Measurements from ENCODE around the gene FGF12. TPM values are rescaled to one million over a fixed set of nuclear protein-coding genes. Genes with fewer than 3 reads are reported as not detected.

Gene FGF12
- total RNA-seq, 1 donor, result under 0.01 TPM

DNA sequence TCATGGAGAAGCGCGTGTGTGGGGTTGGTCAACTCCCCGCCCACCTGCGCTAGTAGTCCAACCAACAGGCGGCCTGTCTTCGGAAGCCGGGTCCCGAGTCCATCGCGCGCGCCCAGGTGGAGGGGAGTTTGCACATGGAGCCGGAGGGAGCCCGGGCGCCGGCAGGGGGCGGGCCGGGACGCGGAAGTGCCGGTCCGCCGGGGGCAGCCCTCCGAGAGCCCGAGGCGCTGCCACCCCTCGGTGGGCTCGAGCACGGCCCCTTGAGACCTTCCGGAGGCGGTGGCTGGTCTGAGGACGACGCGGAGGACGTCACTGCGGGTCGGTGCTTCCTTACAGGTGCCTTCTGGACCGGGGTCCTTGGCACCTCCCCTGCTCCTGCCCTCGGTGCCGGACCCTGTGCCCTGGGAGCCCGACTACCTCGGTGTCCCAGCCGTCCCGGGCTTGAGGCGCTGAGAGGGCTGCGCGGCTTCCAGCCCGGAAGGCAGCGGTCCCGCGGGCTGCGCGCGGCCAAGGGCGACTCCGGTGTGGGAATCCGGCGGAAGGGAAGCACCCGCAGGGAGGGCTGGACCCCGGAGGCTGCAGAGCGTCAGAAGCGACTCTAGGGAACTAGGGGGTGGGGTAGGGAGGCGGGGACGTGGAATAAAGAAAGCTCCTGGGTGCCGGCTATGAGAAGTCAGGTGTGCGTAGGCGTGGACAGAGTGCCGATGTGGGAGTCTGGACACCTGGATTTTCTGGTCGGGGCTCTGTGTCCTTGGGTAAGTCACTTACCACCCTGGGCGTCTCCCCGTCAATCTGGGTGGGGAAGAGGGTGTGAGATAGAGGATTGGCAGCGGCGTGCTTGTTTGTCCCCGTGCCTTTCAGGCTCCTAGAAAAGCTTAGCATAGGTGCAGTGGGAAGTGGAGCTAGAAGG is 212.3 kb downstream of the FGF12 start:
- Histone ChIP-seq H3K9me3 (ENCODE audit: low read depth, low read length) (no peaks in the 10 kb centered on the region), H3K4me3 (ENCODE audit: low read length) (no peak overlapping the region), H3K4me1 (ENCODE audit: insufficient read depth, low read length) (no peaks in the 10 kb centered on the region), H3K27me3 (ENCODE audit: insufficient read depth, low read length) (peaks cover 50% of the 10 kb centered on the region)

GRCh38 chr3:192514081-192514753 is 213.1 kb downstream of the FGF12 start:
- Histone ChIP-seq H3K27me3 (ENCODE audit: insufficient read depth, low read length) (peaks cover 50% of the 10 kb centered on the region), H3K9me3 (ENCODE audit: low read depth, low read length) (no peaks in the 10 kb centered on the region), H3K4me1 (ENCODE audit: insufficient read depth, low read length) (no peaks in the 10 kb centered on the region), H3K4me3 (ENCODE audit: low read length) (no peak overlapping the region)

DNA sequence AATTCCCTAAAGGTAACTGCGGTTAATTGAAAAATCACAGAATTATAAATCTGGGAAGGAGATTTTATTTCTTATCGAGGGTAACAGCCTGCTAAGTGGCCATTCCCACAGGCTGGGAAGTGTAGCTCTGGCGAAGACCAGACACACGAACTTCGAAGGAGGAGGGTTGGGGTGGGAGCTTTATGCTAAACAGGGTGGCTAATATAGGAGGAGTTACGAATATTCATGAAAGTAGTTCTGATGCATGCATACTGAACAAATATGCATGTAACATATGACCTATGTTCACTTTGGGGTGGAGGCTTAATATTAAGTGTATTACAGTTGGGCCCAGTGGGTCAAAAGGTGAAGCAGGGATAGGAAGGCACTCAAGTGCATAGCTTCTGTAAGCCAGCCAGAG is 221.6 kb downstream of the FGF12 start:
- H3K4me3 ChIP-seq (ENCODE audit: low read length), result no peak overlapping the region
- H3K27me3 ChIP-seq (ENCODE audit: insufficient read depth, low read length), result no peaks in the 10 kb centered on the region
- no peaks in the 10 kb centered on the region for H3K9me3 ChIP-seq (ENCODE audit: low read depth, low read length)

DNA sequence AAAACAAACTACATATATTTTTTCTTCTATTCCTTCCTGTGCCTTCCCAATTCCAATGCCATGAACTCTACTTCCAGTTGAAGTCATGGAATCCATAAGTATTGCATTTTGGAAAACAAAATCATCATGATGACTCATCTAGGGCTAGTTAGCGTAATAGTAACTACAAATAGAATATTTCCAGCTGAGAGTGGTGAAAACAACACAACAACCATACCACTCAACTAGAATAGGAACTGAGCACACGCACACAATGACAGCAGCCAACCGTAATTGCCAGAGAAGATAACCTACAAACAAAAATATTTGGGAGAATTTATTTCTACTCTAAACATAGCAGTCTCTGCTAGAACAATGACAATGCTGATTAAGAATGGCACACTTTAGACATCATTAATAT is 225.9 kb downstream of the FGF12 start:
- H3K4me3 ChIP-seq (ENCODE audit: low read length), result no peak overlapping the region
- H3K9me3 ChIP-seq (ENCODE audit: low read depth, low read length), result no peaks in the 10 kb centered on the region
- H3K4me1 ChIP-seq (ENCODE audit: insufficient read depth, low read length), result no peaks in the 10 kb centered on the region

More for the DNA sequence above, 221.6 kb downstream of the FGF12 start:
- no peaks in the 10 kb centered on the region for H3K4me1 ChIP-seq (ENCODE audit: insufficient read depth, low read length)

GRCh38 chr3:192496905-192497587 is 230.3 kb downstream of the FGF12 start:
- H3K4me3 ChIP-seq (ENCODE audit: low read length), result no peak overlapping the region
- H3K27me3 ChIP-seq (ENCODE audit: insufficient read depth, low read length), result no peaks in the 10 kb centered on the region
- H3K4me1 ChIP-seq (ENCODE audit: insufficient read depth, low read length), result peaks cover 3% of the 10 kb centered on the region
- H3K9me3 ChIP-seq (ENCODE audit: low read depth, low read length), result no peaks in the 10 kb centered on the region

More for the DNA sequence above, 225.9 kb downstream of the FGF12 start:
- no peaks in the 10 kb centered on the region for H3K27me3 ChIP-seq (ENCODE audit: insufficient read depth, low read length)

GRCh38 chr3:192494174-192494573 is 233.2 kb downstream of the FGF12 start:
- Histone ChIP-seq H3K9me3 (ENCODE audit: low read depth, low read length) (no peaks in the 10 kb centered on the region), H3K4me1 (ENCODE audit: insufficient read depth, low read length) (peaks cover 3% of the 10 kb centered on the region), H3K27me3 (ENCODE audit: insufficient read depth, low read length) (no peaks in the 10 kb centered on the region), H3K4me3 (ENCODE audit: low read length) (no peak overlapping the region)

DNA sequence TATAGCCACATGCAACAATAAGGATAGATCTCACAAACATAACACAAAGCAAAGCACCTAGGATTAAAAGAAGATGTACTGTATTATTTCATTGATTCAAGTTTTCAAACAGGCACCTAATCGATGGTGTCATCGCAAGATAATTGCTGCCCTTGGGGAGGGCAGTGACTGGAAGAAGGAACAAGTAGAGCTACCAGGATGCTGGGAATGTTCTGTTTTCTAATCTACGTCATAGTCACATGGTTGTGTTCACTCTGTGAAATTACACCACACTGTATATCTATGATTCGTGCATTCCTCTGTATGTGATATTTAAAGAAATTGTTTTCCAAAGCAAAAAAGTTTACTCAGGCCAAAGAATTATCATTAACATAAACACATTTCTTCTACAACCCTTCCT is 236.6 kb downstream of the FGF12 start:
- Histone ChIP-seq H3K4me3 (ENCODE audit: low read length) (no peak overlapping the region), H3K4me1 (ENCODE audit: insufficient read depth, low read length) (peaks cover 3% of the 10 kb centered on the region), H3K9me3 (ENCODE audit: low read depth, low read length) (no peaks in the 10 kb centered on the region), H3K27me3 (ENCODE audit: insufficient read depth, low read length) (no peaks in the 10 kb centered on the region)

- Histone ChIP-seq H3K9me3 (ENCODE audit: low read depth, low read length) (no peaks in the 10 kb centered on the region), H3K27me3 (ENCODE audit: insufficient read depth, low read length) (no peaks in the 10 kb centered on the region), H3K4me1 (ENCODE audit: insufficient read depth, low read length) (peaks cover 3% of the 10 kb centered on the region), H3K4me3 (ENCODE audit: low read length) (no peak overlapping the region)
Measured at GRCh38 chr3:192489579-192489978, 237.8 kb downstream of the FGF12 start.

GRCh38 chr3:192487033-192487432 is 240.3 kb downstream of the FGF12 start:
- Histone ChIP-seq H3K27me3 (ENCODE audit: insufficient read depth, low read length) (no peaks in the 10 kb centered on the region), H3K4me1 (ENCODE audit: insufficient read depth, low read length) (no peaks in the 10 kb centered on the region)

DNA sequence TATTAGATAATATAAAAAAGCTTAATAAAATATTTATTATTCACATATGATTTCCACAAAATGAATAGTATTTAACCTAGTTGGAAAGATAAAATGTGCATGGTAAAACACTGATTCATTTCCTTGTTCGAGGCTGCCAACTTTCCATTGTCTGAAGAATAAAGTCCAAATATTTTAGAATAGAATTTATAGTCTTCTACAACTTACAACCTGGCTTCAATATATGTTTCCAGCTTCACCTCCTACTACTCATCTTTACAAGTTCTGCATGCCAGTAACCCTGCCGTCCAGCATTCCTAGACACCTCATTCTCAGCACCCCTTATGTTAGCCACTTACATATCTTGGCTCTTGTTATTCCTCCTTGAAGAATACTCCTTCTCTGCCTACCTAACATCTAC is 244.5 kb downstream of the FGF12 start:
- H3K27me3 ChIP-seq (ENCODE audit: insufficient read depth, low read length), result no peaks in the 10 kb centered on the region
- no peaks in the 10 kb centered on the region for H3K4me1 ChIP-seq (ENCODE audit: insufficient read depth, low read length)
- no peaks in the 10 kb centered on the region for H3K9me3 ChIP-seq (ENCODE audit: low read depth, low read length)
- H3K4me3 ChIP-seq (ENCODE audit: low read length), result no peak overlapping the region

More at GRCh38 chr3:192487033-192487432, 240.3 kb downstream of the FGF12 start:
- H3K9me3 ChIP-seq (ENCODE audit: low read depth, low read length), result no peaks in the 10 kb centered on the region
- H3K4me3 ChIP-seq (ENCODE audit: low read length), result no peak overlapping the region

GRCh38 chr3:192482391-192482790 is 244.9 kb downstream of the FGF12 start:
- no peaks in the 10 kb centered on the region for H3K9me3 ChIP-seq (ENCODE audit: low read depth, low read length)
- no peak overlapping the region for H3K4me3 ChIP-seq (ENCODE audit: low read length)
- no peaks in the 10 kb centered on the region for H3K4me1 ChIP-seq (ENCODE audit: insufficient read depth, low read length)
- H3K27me3 ChIP-seq (ENCODE audit: insufficient read depth, low read length), result no peaks in the 10 kb centered on the region

DNA sequence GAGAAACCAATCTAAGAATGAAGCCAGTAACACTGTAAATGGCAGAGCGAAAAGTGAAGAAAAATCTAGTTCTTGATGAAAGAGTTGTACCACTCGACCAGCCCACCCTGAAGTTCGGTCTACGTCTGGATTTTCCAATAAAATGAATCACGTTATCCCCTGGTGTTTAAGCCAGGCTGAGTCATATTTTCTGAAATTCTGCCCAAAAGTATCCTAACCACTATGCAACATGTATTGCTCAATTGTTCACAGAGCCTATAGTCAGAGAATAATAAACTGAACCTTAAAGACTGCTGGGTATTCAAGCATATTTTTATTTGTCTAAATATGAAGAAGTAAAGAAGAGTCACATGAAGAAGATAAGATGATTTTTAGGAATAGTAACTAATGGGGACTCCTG is 245.7 kb downstream of the FGF12 start:
- Histone ChIP-seq H3K4me3 (ENCODE audit: low read length) (no peak overlapping the region), H3K27me3 (ENCODE audit: insufficient read depth, low read length) (no peaks in the 10 kb centered on the region), H3K9me3 (ENCODE audit: low read depth, low read length) (no peaks in the 10 kb centered on the region), H3K4me1 (ENCODE audit: insufficient read depth, low read length) (no peaks in the 10 kb centered on the region)

DNA sequence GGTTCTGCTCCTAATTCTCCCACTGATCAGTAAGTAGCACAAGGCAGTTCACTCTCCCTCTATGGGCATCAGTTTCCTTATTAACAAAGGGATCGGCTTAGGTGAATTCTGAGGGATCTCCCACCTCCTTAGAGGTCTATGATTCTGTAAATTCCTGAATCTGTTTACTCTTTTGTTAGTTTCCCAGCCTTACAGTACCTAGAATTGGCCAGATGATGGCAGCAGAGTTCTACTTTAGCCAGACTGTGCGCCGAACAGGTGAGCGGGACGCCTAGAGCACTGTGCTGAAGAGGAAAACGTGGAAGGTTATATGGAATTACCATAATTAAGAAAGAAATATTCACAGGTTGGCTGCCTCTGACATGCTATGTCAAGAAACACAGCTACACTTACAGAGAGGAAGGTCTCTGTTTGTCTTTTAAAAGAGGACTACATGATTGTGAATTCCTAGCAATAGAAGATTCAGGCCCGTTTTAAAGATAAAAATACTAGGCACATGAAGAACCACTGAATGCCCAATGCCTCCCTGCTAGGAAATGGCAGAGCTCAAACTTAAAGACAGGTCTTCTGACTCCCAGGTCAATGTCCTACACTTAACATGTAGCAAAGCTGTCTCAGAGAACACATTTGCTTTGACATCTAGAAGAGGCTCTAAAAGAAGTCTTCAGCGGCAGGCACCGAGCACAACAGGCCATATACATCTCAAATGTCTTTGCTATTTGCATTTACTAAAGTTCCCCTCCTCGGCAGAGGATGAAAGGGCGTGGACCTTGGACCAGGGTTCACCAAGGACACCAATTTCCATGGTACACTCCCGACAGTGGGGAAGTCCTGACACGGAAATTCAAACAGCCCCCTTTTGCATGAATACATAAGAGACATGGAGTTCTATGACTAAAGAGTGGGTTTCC is 259.9 kb downstream of the FGF12 start:
- Histone ChIP-seq H3K4me1 (ENCODE audit: insufficient read depth, low read length) (no peaks in the 10 kb centered on the region), H3K9me3 (ENCODE audit: low read depth, low read length) (no peaks in the 10 kb centered on the region), H3K4me3 (ENCODE audit: low read length) (no peak overlapping the region), H3K27me3 (ENCODE audit: insufficient read depth, low read length) (peaks cover 3% of the 10 kb centered on the region)

- no peaks in the 10 kb centered on the region for H3K9me3 ChIP-seq (ENCODE audit: low read depth, low read length)
Measured at GRCh38 chr3:192449036-192449435, 278.3 kb downstream of the FGF12 start.

More at GRCh38 chr3:192449036-192449435, 278.3 kb downstream of the FGF12 start:
- no peaks in the 10 kb centered on the region for H3K4me1 ChIP-seq (ENCODE audit: insufficient read depth, low read length)
- H3K4me3 ChIP-seq (ENCODE audit: low read length), result no peak overlapping the region
- peaks cover 3% of the 10 kb centered on the region for H3K27me3 ChIP-seq (ENCODE audit: insufficient read depth, low read length)
